HCT116 (cell line): ENCODE measurements around the gene LGI1. TPM values are rescaled to one million over a fixed set of nuclear protein-coding genes. Genes with fewer than 3 reads are reported as not detected.

Source experiments
- ATAC-seq: fragments of 200-7000 bp; cut with Tn5 transposase; 2 replicates; pipeline ENCODE4 v1.9.1; 2020; ENCODE audit warnings: mild to moderate bottlenecking, moderate library complexity
- BruUV-seq: library from RNA; stranded (reverse); fragments of 400-500 nt; replicated peaks from 2 replicates; lab custom pipeline; 2021; lab: Mats Ljungman, UMichigan
- CTCF ChIA-PET: fragments of 300-600 bp; sonication (Branson Sonifier 250); formaldehyde crosslinking; loops from one replicate; lab custom pipeline; 2021; ENCODE audit warnings: antibody characterized with exemption; lab: Charles Lee
- POLR2A ChIA-PET: fragments of 300-600, 350-600 bp; sonication (Branson Sonifier 250); formaldehyde crosslinking; loops from one replicate; lab custom pipeline; 2021; ENCODE audit warnings: antibody characterized with exemption; lab: Charles Lee
- RAD21 ChIA-PET, 2 experiments: fragments of 300-600 bp; sonication (Branson Sonifier 250); formaldehyde crosslinking; loops; one replicate each; lab custom pipeline; 2023; ENCODE audit warnings: low total read pairs in 2 of 2; ENCODE audit not compliant: uncharacterized antibody in 2 of 2, unreplicated experiment in 2 of 2, low non-redundant PET in 1 of 2; lab: Charles Lee
- DNase-seq: peaks from one replicate; pipeline ENCODE4 v3.0.0-alpha.2; 2010; ENCODE audit warnings: low read depth, low spot score
- H2AFZ ChIP-seq: fragments of 200-600 bp; shearing (Covaris generic), sonication (generic); 2 replicates; pipeline ENCODE4 v1.6.1; 2017; ENCODE audit warnings: low read depth, mixed run types, mixed read lengths, antibody characterized with exemption, low read length; ENCODE audit not compliant: poor library complexity, severe bottlenecking
- H3K27ac ChIP-seq: 2 replicates; pipeline ENCODE4 v1.5.1; 2012; ENCODE audit warnings: low read depth, low read length
- H3K27me3 ChIP-seq: fragments of 200-600 bp; sonication (generic); 2 replicates; pipeline ENCODE4 v1.6.1; 2016; ENCODE audit warnings: mixed run types, low read length, mixed read lengths; ENCODE audit not compliant: insufficient read depth
- H3K36me3 ChIP-seq, 2 experiments: fragments of 200-500 bp in 1 of 2; fragments of 200-600 bp in 1 of 2; sonication (Bioruptor generic) in 1 of 2; sonication (generic) in 1 of 2; 2 replicates each; pipeline versions ENCODE4 v1.5.1 to v1.6.1; 2014 to 2016; ENCODE audit warnings: low read length in 2 of 2, inconsistent platforms in 1 of 2, mixed read lengths in 1 of 2, mixed run types in 1 of 2; ENCODE audit not compliant: insufficient read depth in 2 of 2, control insufficient read depth in 1 of 2
- H3K4me1 ChIP-seq, 2 experiments: fragments of 200-600 bp in 1 of 2; sonication (generic) in 1 of 2; 2 replicates each; pipeline versions ENCODE4 v1.5.1 to v1.6.1; 2012 to 2017; ENCODE audit warnings: low read length in 2 of 2, inconsistent platforms in 1 of 2, mild to moderate bottlenecking in 1 of 2, mixed read lengths in 1 of 2, mixed run types in 1 of 2, moderate library complexity in 1 of 2; ENCODE audit not compliant: insufficient read depth in 2 of 2, control insufficient read depth in 1 of 2
- H3K4me2 ChIP-seq: fragments of 200-600 bp; sonication (generic); 2 replicates; pipeline ENCODE4 v1.6.1; 2017; ENCODE audit warnings: mixed run types, low read length, mixed read lengths
- H3K4me3 ChIP-seq, 2 experiments: fragments of 200-600 bp in 1 of 2; sonication (generic) in 1 of 2; replicated peaks in 1 of 2; 2 replicates each; pipeline ENCODE4 v1.5.1; 2011 to 2016; ENCODE audit warnings: low read length in 2 of 2, control low read depth in 1 of 2, low read depth in 1 of 2, mild to moderate bottlenecking in 1 of 2, mixed read lengths in 1 of 2, mixed run types in 1 of 2
- H3K79me2 ChIP-seq: fragments of 200-600 bp; sonication (generic); 2 replicates; pipeline ENCODE4 v1.6.1; 2017; ENCODE audit warnings: mild to moderate bottlenecking, mixed run types, low read length, moderate library complexity, mixed read lengths; ENCODE audit not compliant: insufficient read depth
- H3K9ac ChIP-seq: fragments of 200-600 bp; sonication (generic); 2 replicates; pipeline ENCODE4 v1.6.1; 2016; ENCODE audit warnings: low read length, mixed read lengths
- H3K9me2 ChIP-seq: fragments of 200-600 bp; sonication (generic), shearing (Covaris generic); 2 replicates; pipeline ENCODE4 v1.6.1; 2017; ENCODE audit warnings: mixed run types, mild to moderate bottlenecking, moderate library complexity; ENCODE audit not compliant: insufficient read depth
- H3K9me3 ChIP-seq, 2 experiments: fragments of 200-500 bp in 1 of 2; fragments of 200-600 bp in 1 of 2; sonication (Bioruptor generic) in 1 of 2; sonication (generic) in 1 of 2; 2 replicates each; pipeline ENCODE4 v1.6.1; 2014 to 2017; ENCODE audit warnings: low read length in 2 of 2, mixed read lengths in 2 of 2, inconsistent platforms in 1 of 2, low read depth in 1 of 2, mild to moderate bottlenecking in 1 of 2, mixed run types in 1 of 2, moderate library complexity in 1 of 2; ENCODE audit not compliant: control insufficient read depth in 1 of 2, insufficient read depth in 1 of 2
- H4K20me1 ChIP-seq: fragments of 200-600 bp; sonication (generic), shearing (Covaris generic); 2 replicates; pipeline ENCODE4 v1.6.1; 2017; ENCODE audit warnings: mixed run types, mild to moderate bottlenecking, moderate library complexity; ENCODE audit not compliant: insufficient read depth
- CEBPB ChIP-seq: IDR thresholded peaks from 2 replicates; pipeline ENCODE4 v1.6.1; 2012; ENCODE audit warnings: low read depth
- ELF1 ChIP-seq: IDR thresholded peaks from 2 replicates; pipeline ENCODE4 v1.6.1; 2012; ENCODE audit warnings: low read depth, borderline replicate concordance
- EZH2 ChIP-seq: fragments of 200-600 bp; sonication (generic); IDR thresholded peaks from 2 replicates; pipeline ENCODE4 v1.6.1; 2017; ENCODE audit warnings: antibody characterized with exemption, mixed run types
- EZH2phosphoT487 ChIP-seq: fragments of 200-600 bp; IDR thresholded peaks from 2 replicates; pipeline ENCODE4 v1.6.1; 2018; ENCODE audit warnings: antibody characterized with exemption, borderline replicate concordance
- JUND ChIP-seq: IDR thresholded peaks from 2 replicates; pipeline ENCODE4 v1.6.1; 2012
- POLR2A ChIP-seq: IDR thresholded peaks from 2 replicates; pipeline ENCODE4 v1.7.0; 2011; ENCODE audit warnings: borderline replicate concordance; ENCODE audit not compliant: insufficient read depth, insufficient read length; ENCODE audit errors: extremely low read depth
- SIN3A ChIP-seq: IDR thresholded peaks from 2 replicates; pipeline ENCODE4 v1.6.1; 2012; ENCODE audit warnings: low read depth
- SP1 ChIP-seq: IDR thresholded peaks from 2 replicates; pipeline ENCODE4 v1.6.1; 2012; ENCODE audit warnings: low read depth
- SRF ChIP-seq: IDR thresholded peaks from 2 replicates; pipeline ENCODE4 v1.6.1; 2012; ENCODE audit warnings: low read depth
- TCF7L2 ChIP-seq: IDR thresholded peaks from 2 replicates; pipeline ENCODE4 v1.7.0; 2011; ENCODE audit warnings: borderline replicate concordance, inconsistent platforms; ENCODE audit not compliant: insufficient read depth, insufficient read length; ENCODE audit errors: extremely low read depth
- ZFX ChIP-seq: fragments of 450-650 bp; IDR thresholded peaks from 2 replicates; pipeline ENCODE4 v1.6.1; 2017
- ZNF274 ChIP-seq: fragments of 200-500 bp; sonication (Bioruptor generic); IDR thresholded peaks from 2 replicates; pipeline ENCODE4 v1.6.1; 2014; ENCODE audit warnings: mild to moderate bottlenecking, low read depth, low read length, inconsistent platforms
- intact Hi-C: fragments of 100-400 bp; cut with micrococcal nuclease; formaldehyde crosslinking; loops from 2 replicates; pipeline ENCODE4 v1.10.0; 2022
- total RNA-seq: library from RNA; stranded (reverse); gene quantifications from one replicate; pipeline ENCODE4 v1.2.1, GENCODE V29; 2021; ENCODE audit not compliant: unreplicated experiment
- TF ChIP-seq, protein P1 (sequence below): IDR thresholded peaks from 2 replicates; pipeline ENCODE4 v1.6.1; 2012; ENCODE audit warnings: low read depth
- TF ChIP-seq, protein P2 (sequence below): IDR thresholded peaks from 2 replicates; pipeline ENCODE4 v1.6.1; 2011; ENCODE audit warnings: mild to moderate bottlenecking, low read length, moderate library complexity; ENCODE audit not compliant: insufficient replicate concordance; ENCODE audit errors: extremely low read depth
- TF ChIP-seq, protein P3 (sequence below): IDR thresholded peaks from 2 replicates; pipeline ENCODE4 v1.6.1; 2012
- TF ChIP-seq, protein P4 (sequence below), 3 experiments: fragments of 200-600 bp in 1 of 3; sonication (generic) in 1 of 3; IDR thresholded peaks in 2 of 3; conservative IDR thresholded peaks in 1 of 3; 2 replicates each; pipeline ENCODE4 v1.5.1; 2012 to 2017; ENCODE audit warnings: low read depth in 2 of 3, low read length in 2 of 3, antibody characterized with exemption in 1 of 3, borderline replicate concordance in 1 of 3, control low read depth in 1 of 3, mild to moderate bottlenecking in 1 of 3, mixed read lengths in 1 of 3, mixed run types in 1 of 3, moderate library complexity in 1 of 3; ENCODE audit not compliant: insufficient read depth in 1 of 3

Gene LGI1
- total RNA-seq, 1 experiment from 2014 or later = not detected

DNA sequence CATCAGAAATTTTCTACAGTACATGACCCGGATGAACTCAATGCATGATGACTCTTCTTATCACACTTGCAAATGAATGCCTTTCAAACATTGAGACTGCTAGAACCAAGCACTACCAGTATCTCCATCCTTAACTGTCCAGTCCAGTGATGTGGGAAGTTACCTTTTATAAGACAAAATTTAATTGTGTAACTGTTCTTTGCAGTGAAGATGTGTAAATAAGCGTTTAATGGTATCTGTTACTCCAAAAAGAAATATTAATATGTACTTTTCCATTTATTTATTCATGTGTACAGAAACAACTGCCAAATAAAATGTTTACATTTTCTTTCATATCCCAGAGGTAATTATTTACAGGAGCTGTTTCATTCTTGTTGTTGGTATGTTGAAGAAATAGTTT, 40.1 kb downstream of the LGI1 start:
- ChIA-PET POLR2A (no interaction called here), CTCF (no interaction called here), RAD21 (no interaction called here)
- H3K9me2 ChIP-seq = no peaks in the 10 kb centered on the region
- peaks cover 7% of the 10 kb centered on the region; the same call in 1 of the 2 replicates for H3K27me3 ChIP-seq
- no peaks in the 10 kb centered on the region for H4K20me1 ChIP-seq
- no peak overlapping the region for H2AFZ ChIP-seq
- H3K4me2 ChIP-seq = no peak overlapping the region
- ATAC-seq (no peak), DNase-seq (no peak)
- H3K4me3 ChIP-seq = no peak overlapping the region
- no peak overlapping the region for H3K9ac ChIP-seq
- intact Hi-C loops = no loop called here
- BruUV-seq = no TSS peak
- no peak overlapping the region for H3K27ac ChIP-seq
- H3K79me2 ChIP-seq = no peaks in the 10 kb centered on the region
- H3K9me3 ChIP-seq = no peaks in the 10 kb centered on the region
- no peak for TF ChIP-seq EZH2
- TF ChIP-seq, protein P1, sequence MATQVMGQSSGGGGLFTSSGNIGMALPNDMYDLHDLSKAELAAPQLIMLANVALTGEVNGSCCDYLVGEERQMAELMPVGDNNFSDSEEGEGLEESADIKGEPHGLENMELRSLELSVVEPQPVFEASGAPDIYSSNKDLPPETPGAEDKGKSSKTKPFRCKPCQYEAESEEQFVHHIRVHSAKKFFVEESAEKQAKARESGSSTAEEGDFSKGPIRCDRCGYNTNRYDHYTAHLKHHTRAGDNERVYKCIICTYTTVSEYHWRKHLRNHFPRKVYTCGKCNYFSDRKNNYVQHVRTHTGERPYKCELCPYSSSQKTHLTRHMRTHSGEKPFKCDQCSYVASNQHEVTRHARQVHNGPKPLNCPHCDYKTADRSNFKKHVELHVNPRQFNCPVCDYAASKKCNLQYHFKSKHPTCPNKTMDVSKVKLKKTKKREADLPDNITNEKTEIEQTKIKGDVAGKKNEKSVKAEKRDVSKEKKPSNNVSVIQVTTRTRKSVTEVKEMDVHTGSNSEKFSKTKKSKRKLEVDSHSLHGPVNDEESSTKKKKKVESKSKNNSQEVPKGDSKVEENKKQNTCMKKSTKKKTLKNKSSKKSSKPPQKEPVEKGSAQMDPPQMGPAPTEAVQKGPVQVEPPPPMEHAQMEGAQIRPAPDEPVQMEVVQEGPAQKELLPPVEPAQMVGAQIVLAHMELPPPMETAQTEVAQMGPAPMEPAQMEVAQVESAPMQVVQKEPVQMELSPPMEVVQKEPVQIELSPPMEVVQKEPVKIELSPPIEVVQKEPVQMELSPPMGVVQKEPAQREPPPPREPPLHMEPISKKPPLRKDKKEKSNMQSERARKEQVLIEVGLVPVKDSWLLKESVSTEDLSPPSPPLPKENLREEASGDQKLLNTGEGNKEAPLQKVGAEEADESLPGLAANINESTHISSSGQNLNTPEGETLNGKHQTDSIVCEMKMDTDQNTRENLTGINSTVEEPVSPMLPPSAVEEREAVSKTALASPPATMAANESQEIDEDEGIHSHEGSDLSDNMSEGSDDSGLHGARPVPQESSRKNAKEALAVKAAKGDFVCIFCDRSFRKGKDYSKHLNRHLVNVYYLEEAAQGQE = no peak
- no peak for TF ChIP-seq EZH2phosphoT487
- no peak for TF ChIP-seq JUND
- TF ChIP-seq, protein P2, sequence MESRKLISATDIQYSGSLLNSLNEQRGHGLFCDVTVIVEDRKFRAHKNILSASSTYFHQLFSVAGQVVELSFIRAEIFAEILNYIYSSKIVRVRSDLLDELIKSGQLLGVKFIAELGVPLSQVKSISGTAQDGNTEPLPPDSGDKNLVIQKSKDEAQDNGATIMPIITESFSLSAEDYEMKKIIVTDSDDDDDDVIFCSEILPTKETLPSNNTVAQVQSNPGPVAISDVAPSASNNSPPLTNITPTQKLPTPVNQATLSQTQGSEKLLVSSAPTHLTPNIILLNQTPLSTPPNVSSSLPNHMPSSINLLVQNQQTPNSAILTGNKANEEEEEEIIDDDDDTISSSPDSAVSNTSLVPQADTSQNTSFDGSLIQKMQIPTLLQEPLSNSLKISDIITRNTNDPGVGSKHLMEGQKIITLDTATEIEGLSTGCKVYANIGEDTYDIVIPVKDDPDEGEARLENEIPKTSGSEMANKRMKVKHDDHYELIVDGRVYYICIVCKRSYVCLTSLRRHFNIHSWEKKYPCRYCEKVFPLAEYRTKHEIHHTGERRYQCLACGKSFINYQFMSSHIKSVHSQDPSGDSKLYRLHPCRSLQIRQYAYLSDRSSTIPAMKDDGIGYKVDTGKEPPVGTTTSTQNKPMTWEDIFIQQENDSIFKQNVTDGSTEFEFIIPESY = no peak
- TF ChIP-seq CEBPB = no peak
- TF ChIP-seq ZNF274 = no peak
- no peak for TF ChIP-seq POLR2A
- TF ChIP-seq ELF1 = no peak
- no peak for TF ChIP-seq SP1
- TF ChIP-seq, protein P3, sequence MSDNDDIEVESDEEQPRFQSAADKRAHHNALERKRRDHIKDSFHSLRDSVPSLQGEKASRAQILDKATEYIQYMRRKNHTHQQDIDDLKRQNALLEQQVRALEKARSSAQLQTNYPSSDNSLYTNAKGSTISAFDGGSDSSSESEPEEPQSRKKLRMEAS = no peak
- no peak for TF ChIP-seq SRF
- no peak for TF ChIP-seq TCF7L2
- TF ChIP-seq ZFX = no peak
- TF ChIP-seq, protein P4, sequence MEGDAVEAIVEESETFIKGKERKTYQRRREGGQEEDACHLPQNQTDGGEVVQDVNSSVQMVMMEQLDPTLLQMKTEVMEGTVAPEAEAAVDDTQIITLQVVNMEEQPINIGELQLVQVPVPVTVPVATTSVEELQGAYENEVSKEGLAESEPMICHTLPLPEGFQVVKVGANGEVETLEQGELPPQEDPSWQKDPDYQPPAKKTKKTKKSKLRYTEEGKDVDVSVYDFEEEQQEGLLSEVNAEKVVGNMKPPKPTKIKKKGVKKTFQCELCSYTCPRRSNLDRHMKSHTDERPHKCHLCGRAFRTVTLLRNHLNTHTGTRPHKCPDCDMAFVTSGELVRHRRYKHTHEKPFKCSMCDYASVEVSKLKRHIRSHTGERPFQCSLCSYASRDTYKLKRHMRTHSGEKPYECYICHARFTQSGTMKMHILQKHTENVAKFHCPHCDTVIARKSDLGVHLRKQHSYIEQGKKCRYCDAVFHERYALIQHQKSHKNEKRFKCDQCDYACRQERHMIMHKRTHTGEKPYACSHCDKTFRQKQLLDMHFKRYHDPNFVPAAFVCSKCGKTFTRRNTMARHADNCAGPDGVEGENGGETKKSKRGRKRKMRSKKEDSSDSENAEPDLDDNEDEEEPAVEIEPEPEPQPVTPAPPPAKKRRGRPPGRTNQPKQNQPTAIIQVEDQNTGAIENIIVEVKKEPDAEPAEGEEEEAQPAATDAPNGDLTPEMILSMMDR (IDR thresholded peaks at IDR 0.05 in 2 of 3, conservative IDR thresholded peaks at IDR 0.05 in 1 of 3; ENCODE audit: borderline replicate concordance in 1 of 3, insufficient read depth in 1 of 3, low read depth in 2 of 3, low read length in 2 of 3) = no peak
- TF ChIP-seq SIN3A = no peak
- no peaks in the 10 kb centered on the region for H3K36me3 ChIP-seq
- H3K4me1 ChIP-seq = no peaks in the 10 kb centered on the region
